ENCODE measurements around the gene SMPD4.
"Not testable (repeated sequence)": the region's sequence is repeated elsewhere in the genome, so short reads cannot be mapped to it uniquely, and the experiment has no call there.

The SMPD4 gene

GRCh38 chr2:130141002-130141401 is 40.4 kb downstream of the SMPD4 start:
- peaks cover 13% of the 10 kb centered on the region for H3K27me3 Mint-ChIP-seq
- H3K9me3 Mint-ChIP-seq, H3K27ac Mint-ChIP-seq, H3K4me3 Mint-ChIP-seq, DNase-seq, ATAC-seq: not testable (repeated sequence)
- H3K4me1 Mint-ChIP-seq: peaks cover 17% of the 10 kb centered on the region

GRCh38 chr2:130140516-130140915 is 40.9 kb downstream of the SMPD4 start:
- H3K27ac Mint-ChIP-seq, ATAC-seq, H3K9me3 Mint-ChIP-seq, H3K4me3 Mint-ChIP-seq, DNase-seq: not testable (repeated sequence)
- peaks cover 12% of the 10 kb centered on the region for H3K27me3 Mint-ChIP-seq
- peaks cover 17% of the 10 kb centered on the region for H3K4me1 Mint-ChIP-seq

GRCh38 chr2:130139331-130140280 is 41.8 kb downstream of the SMPD4 start:
- not testable (repeated sequence) for ATAC-seq, H3K27ac Mint-ChIP-seq, DNase-seq, H3K4me3 Mint-ChIP-seq, H3K9me3 Mint-ChIP-seq
- H3K4me1 Mint-ChIP-seq: peaks cover 17% of the 10 kb centered on the region
- H3K27me3 Mint-ChIP-seq: peaks cover 12% of the 10 kb centered on the region

GRCh38 chr2:130138841-130139251 is 42.6 kb downstream of the SMPD4 start:
- H3K9me3 Mint-ChIP-seq, DNase-seq, H3K27ac Mint-ChIP-seq, ATAC-seq, H3K4me3 Mint-ChIP-seq: not testable (repeated sequence)
- Mint-ChIP-seq H3K27me3 (peaks cover 12% of the 10 kb centered on the region), H3K4me1 (peaks cover 10% of the 10 kb centered on the region)

DNA sequence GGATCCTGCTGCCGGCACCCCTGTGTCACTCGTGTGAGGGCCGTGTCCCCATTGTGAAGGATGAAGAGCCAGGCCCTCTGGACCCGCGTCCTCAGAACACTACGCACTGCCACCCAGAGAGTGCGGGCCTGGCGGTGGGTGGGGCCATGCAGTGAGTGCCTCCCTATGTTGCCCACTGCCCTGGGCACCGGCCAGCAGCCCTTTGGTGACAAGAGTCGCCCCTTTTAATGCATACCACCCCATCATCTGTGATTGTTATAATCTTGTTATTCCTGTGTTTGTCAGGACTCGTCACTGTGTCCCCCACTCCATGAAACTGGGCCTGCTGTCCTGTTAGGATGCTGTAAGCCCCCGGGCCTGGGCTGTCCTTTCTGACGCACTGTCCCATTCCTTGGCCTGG is 43.1 kb downstream of the SMPD4 start:
- H3K4me3 Mint-ChIP-seq, H3K4me1 Mint-ChIP-seq, H3K27me3 Mint-ChIP-seq, DNase-seq, H3K9me3 Mint-ChIP-seq, H3K27ac Mint-ChIP-seq, ATAC-seq: not testable (repeated sequence)

- H3K4me1 Mint-ChIP-seq, H3K27me3 Mint-ChIP-seq, DNase-seq, H3K9me3 Mint-ChIP-seq, ATAC-seq, H3K27ac Mint-ChIP-seq, H3K4me3 Mint-ChIP-seq: not testable (repeated sequence)
Observed at GRCh38 chr2:130137118-130137517, 44.3 kb downstream of the SMPD4 start.

DNA sequence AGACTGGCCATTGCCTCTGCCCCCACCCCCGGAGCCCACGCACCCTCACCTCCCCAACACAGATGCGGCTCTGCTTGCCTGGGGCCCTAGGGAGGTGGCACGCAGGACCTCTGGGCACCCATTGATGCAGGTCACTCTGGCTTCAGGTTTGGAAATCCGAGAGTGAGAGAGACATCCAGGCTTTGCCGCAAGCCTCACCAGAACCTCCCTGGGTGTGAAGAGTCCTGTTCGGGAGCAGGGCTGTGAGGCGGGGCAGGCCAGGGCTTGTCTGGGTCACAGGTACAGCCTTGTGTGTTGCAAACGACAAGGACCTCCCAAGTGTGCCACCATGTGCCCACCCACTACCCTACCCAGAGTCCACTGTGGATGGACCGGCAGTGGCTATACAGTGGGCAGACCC is 44.9 kb downstream of the SMPD4 start:
- H3K9me3 Mint-ChIP-seq, ATAC-seq, H3K27ac Mint-ChIP-seq, DNase-seq, H3K4me1 Mint-ChIP-seq, H3K27me3 Mint-ChIP-seq, H3K4me3 Mint-ChIP-seq: not testable (repeated sequence)

- DNase-seq (no peak), ATAC-seq (no peak)
- no peak overlapping the region for H3K27ac Mint-ChIP-seq
- H3K4me3 Mint-ChIP-seq: no peak overlapping the region
- no peaks in the 10 kb centered on the region for H3K4me1 Mint-ChIP-seq
- H3K27me3 Mint-ChIP-seq: peaks cover 9% of the 10 kb centered on the region
- H3K9me3 Mint-ChIP-seq: no peaks in the 10 kb centered on the region
Observed at GRCh38 chr2:130135692-130136541, 45.5 kb downstream of the SMPD4 start.

DNA sequence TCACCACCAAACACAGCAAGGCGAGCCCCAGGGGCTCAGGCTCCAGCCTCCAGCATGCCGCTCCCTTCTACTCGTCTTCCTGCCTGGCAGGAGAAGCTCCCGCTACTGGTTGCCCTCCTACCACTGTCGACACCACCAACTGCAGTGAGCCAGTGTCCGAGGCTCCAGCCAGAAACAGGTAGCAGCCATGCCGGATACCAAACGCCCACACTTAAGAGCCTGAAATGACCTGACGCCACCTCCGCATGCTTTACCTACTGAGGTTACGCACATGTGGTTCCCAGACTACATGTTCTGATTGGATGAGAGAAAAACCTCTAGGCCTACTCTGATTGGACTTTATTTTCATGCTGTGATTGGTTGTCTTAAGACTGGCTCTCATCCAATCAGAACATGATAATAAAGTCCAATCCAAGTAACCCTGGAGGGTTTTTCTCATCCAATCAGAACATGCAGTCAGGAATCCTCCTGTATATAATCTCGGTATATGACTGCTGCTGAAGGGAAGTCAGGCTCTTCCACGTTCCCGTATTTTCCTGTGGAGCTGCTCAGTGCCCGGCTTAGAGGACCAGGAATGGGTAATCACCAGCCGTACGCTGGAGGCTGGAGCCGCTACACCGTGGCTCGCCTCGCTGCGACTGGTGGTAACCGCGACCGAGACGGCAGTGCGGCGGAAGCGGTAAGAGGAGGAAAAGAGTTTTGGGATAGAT is 52.1 kb downstream of the SMPD4 start, which contains the start of gene POTEF:
Gene POTEF (minus strand): TSS at position 103 of the 710 bp plus-strand sequence. CDS start 8,707 bp downstream, outside the sequence.
- not testable (repeated sequence) for H3K4me1 Mint-ChIP-seq, DNase-seq, H3K27me3 Mint-ChIP-seq, ATAC-seq, H3K4me3 Mint-ChIP-seq, H3K27ac Mint-ChIP-seq, H3K9me3 Mint-ChIP-seq

DNA sequence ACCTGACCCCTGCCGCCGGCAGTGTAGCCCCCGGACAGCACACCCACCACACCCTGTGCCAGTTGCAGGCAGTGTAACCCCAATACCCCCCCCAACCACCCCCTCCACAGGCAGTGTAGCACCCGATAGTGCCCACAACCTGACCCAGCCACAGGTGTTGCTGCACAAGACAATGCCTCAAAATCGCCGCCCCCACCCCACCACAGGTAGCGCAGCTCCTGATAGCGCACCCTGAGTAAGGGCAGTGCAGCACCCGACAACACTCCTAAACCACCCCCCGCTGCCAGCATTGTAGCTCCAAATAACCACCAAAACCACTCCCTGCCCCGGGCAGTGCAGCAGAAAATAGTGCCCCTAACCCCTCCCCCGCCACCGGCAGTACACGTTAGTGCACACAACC is 52.9 kb downstream of the SMPD4 start:
- H3K27me3 Mint-ChIP-seq, H3K9me3 Mint-ChIP-seq, H3K4me1 Mint-ChIP-seq, H3K27ac Mint-ChIP-seq, H3K4me3 Mint-ChIP-seq, ATAC-seq, DNase-seq: not testable (repeated sequence)

DNA sequence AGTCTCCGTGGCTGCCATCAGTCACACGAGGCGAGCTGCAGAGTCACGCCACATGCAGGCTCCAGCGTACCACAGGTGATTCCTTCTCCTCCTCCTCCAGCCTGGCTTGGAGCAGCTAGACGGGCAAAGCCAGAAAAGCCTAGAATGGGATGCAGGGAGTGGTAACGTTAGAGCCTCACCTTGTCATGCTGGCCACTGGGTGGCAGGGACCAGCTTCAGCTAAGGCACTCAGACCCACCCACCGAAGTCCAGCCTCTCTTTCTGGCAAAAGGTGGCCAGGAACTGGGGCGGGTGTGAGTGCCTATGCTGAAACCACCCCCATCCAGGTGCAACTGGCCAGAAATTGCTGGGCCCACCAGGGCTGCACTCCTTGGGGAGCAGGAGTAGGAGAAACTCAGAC is 53.7 kb downstream of the SMPD4 start:
- H3K4me3 Mint-ChIP-seq, ATAC-seq, H3K27me3 Mint-ChIP-seq, H3K27ac Mint-ChIP-seq, H3K9me3 Mint-ChIP-seq, DNase-seq, H3K4me1 Mint-ChIP-seq: not testable (repeated sequence)

- not testable (repeated sequence) for H3K27me3 Mint-ChIP-seq, ATAC-seq, H3K4me1 Mint-ChIP-seq, DNase-seq, H3K4me3 Mint-ChIP-seq, H3K27ac Mint-ChIP-seq, H3K9me3 Mint-ChIP-seq
Observed at GRCh38 chr2:130120924-130121323, 60.5 kb downstream of the SMPD4 start.

DNA sequence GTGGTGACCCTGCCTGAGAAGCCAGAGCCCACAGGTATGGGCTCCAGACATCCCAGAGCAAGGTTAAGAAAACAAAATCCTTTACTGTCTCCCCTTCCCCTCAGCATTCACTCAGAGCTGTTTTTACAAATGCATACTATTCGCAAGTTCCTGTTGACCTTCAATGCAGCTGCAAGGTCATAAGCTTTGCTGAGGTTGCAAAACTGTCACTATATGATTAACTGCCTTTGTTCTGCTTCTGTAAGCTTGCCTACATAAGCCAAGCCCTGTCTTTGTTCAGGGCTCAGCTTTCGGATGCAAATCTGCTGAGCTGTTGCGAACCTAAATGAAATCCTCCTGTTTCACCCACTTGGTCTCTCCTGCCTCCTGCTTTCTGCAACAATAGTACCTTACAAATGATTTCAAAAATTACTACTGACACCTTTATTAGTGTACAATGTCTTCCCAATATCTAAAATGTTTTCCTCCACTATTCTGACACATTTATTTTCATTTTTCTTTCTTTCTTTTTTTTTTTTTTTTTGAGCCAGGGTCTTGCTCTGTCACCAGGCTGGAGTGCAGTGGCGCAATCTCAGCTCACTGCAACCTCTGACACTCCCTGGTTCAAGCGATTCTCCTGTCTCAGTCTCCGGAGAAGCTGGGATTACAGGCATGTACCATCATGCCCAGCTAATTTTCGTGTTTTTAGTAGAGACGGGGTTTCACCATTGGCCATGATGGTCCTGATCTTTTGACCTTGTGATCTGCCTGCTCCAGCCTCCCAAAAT is 78.6 kb downstream of the SMPD4 start:
- not testable (repeated sequence) for H3K9me3 Mint-ChIP-seq, H3K4me3 Mint-ChIP-seq, H3K27me3 Mint-ChIP-seq, ATAC-seq, H3K27ac Mint-ChIP-seq, H3K4me1 Mint-ChIP-seq, DNase-seq

Data from stimulated activated naive CD8-positive, alpha-beta T cell treated with anti-CD3 and anti-CD28 coated beads, Interleukin-15, amount 100 ng/mL, for 72 hours (primary cell).